ENCODE results near the gene FGF2.
"Not testable (repeated sequence)": the region's sequence is repeated elsewhere in the genome, so short reads cannot be mapped to it uniquely, and the experiment has no call there.

DNA sequence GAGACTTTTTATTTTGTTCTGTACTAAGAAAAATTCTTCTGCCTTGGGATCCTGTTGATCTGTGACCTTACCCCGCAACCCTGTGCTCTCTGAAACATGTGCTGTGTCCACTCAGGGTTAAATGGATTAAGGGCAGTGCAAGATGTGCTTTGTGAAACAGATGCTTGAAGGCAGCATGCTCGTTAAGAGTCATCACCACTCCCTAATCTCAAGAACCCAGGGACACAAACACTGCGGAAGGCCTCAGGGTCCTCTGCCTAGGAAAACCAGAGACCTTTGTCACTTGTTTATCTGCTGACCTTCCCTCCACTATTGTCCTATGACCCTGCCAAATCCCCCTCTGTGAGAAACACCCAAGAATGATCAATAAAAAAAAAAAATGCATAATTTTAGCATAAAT lies 13.8 kb upstream of the FGF2 start:
- not testable (repeated sequence) for TF ChIP-seq POLR2A (IDR thresholded peaks at IDR 0.05)
- TF ChIP-seq, protein P1, sequence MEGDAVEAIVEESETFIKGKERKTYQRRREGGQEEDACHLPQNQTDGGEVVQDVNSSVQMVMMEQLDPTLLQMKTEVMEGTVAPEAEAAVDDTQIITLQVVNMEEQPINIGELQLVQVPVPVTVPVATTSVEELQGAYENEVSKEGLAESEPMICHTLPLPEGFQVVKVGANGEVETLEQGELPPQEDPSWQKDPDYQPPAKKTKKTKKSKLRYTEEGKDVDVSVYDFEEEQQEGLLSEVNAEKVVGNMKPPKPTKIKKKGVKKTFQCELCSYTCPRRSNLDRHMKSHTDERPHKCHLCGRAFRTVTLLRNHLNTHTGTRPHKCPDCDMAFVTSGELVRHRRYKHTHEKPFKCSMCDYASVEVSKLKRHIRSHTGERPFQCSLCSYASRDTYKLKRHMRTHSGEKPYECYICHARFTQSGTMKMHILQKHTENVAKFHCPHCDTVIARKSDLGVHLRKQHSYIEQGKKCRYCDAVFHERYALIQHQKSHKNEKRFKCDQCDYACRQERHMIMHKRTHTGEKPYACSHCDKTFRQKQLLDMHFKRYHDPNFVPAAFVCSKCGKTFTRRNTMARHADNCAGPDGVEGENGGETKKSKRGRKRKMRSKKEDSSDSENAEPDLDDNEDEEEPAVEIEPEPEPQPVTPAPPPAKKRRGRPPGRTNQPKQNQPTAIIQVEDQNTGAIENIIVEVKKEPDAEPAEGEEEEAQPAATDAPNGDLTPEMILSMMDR (IDR thresholded peaks at IDR 0.05), result not testable (repeated sequence)
